ENCODE data around the gene TCAP.

DNA sequence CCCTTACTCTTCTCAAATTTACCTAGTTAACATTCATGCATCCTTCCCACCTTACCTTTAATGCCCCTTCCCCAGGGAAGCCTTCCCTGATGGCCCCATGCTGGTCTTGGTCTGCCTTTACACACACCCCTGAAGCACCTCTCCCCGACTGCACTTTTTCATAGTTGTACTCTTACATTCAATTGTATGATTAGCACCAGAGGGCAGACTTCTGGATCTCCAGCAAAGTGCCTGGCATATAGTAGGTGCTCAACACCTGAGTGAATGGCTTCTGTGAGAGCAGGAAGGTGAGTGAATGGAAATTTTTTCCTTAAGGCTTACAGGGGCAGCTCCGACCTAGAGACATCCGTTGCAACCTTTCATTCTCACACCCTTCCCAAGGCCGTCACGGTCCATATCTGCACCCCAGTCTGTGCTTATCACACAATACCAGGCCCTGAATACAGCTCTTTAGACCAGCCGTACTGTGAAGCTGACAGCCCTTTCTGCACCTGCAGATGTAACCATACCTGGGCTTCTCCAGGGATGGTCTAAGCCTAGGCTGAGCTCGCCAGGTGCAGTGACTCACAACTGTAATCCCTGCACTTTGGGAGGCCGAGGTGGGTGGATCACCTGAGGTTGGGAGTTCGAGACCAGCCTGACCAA, 18.3 kb downstream of the TCAP start:
- TF ChIP-seq EZH2 (IDR thresholded peaks at IDR 0.05; ENCODE audit: borderline replicate concordance, low read depth, low read length, poor library complexity, severe bottlenecking) = no peak
- TF ChIP-seq, protein P1, sequence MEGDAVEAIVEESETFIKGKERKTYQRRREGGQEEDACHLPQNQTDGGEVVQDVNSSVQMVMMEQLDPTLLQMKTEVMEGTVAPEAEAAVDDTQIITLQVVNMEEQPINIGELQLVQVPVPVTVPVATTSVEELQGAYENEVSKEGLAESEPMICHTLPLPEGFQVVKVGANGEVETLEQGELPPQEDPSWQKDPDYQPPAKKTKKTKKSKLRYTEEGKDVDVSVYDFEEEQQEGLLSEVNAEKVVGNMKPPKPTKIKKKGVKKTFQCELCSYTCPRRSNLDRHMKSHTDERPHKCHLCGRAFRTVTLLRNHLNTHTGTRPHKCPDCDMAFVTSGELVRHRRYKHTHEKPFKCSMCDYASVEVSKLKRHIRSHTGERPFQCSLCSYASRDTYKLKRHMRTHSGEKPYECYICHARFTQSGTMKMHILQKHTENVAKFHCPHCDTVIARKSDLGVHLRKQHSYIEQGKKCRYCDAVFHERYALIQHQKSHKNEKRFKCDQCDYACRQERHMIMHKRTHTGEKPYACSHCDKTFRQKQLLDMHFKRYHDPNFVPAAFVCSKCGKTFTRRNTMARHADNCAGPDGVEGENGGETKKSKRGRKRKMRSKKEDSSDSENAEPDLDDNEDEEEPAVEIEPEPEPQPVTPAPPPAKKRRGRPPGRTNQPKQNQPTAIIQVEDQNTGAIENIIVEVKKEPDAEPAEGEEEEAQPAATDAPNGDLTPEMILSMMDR (conservative IDR thresholded peaks at IDR 0.05; ENCODE audit: low read depth, low read length) = no peak
